H1 (cell line): ENCODE measurements around the gene ADGRG2. TPM values are rescaled to one million over a fixed set of nuclear protein-coding genes. Genes with fewer than 3 reads are reported as not detected.

Experiments used
- CTCF ChIA-PET: fragments of 300-600 bp; sonication (Branson Sonifier 250); formaldehyde crosslinking; loops from one replicate; lab custom pipeline; 2021; ENCODE audit not compliant: partially characterized antibody; lab: Charles Lee
- POLR2A ChIA-PET: fragments of 300-600 bp; sonication (Branson Sonifier 250); formaldehyde crosslinking; loops from one replicate; lab custom pipeline; 2021; ENCODE audit warnings: inconsistent platforms; ENCODE audit not compliant: partially characterized antibody; lab: Charles Lee
- DNase-seq, 2 experiments: peaks; one replicate each; pipeline versions ENCODE4 v3.0.0 to v3.0.0-alpha.2; 2010 to 2022; ENCODE audit warnings: low spot score in 2 of 2, low read depth in 1 of 2, mixed read lengths in 1 of 2
- FAIRE-seq: peaks from 2 replicates; lab custom pipeline; 2011; peaks lifted over from hg19 to GRCh38; lab: Jason Lieb, UNC
- H2AFZ ChIP-seq: 2 replicates; pipeline ENCODE4 v1.8.1; 2012; ENCODE audit warnings: low read length, inconsistent platforms
- H2AK5ac ChIP-seq: 2 replicates; pipeline ENCODE4 v1.6.1; 2013; ENCODE audit warnings: low read depth, low read length
- H2BK120ac ChIP-seq: replicated peaks from 2 replicates; pipeline ENCODE3; 2013; ENCODE audit warnings: low read depth, low read length, inconsistent platforms
- H2BK12ac ChIP-seq: 2 replicates; pipeline ENCODE4 v1.6.1; 2013; ENCODE audit warnings: low read depth, low read length
- H2BK15ac ChIP-seq: 2 replicates; pipeline ENCODE4 v1.6.1; 2013; ENCODE audit warnings: low read length
- H2BK20ac ChIP-seq: 2 replicates; pipeline ENCODE4 v1.6.1; 2013; ENCODE audit warnings: low read length
- H2BK5ac ChIP-seq: 2 replicates; pipeline ENCODE4 v1.6.1; 2013; ENCODE audit warnings: low read depth, low read length
- H3K14ac ChIP-seq: 2 replicates; pipeline ENCODE4 v1.6.1; 2013; ENCODE audit warnings: inconsistent platforms; ENCODE audit not compliant: insufficient read length
- H3K18ac ChIP-seq: 2 replicates; pipeline ENCODE4 v1.6.1; 2013; ENCODE audit warnings: low read length; ENCODE audit errors: extremely low read depth
- H3K23ac ChIP-seq: 2 replicates; pipeline ENCODE4 v1.6.1; 2013; ENCODE audit warnings: inconsistent platforms; ENCODE audit not compliant: insufficient read length
- H3K23me2 ChIP-seq: 2 replicates; pipeline ENCODE4 v1.6.1; 2013; ENCODE audit warnings: low read depth, low read length
- H3K27ac ChIP-seq: 2 replicates; pipeline ENCODE4 v1.6.1; 2011; ENCODE audit warnings: low read depth, low read length, inconsistent platforms
- H3K27me3 ChIP-seq, 4 experiments: replicated peaks in 1 of 4; 1 replicate in 1 of 4; 2 replicates in 3 of 4; pipeline versions ENCODE4 v1.6.1 to v1.8.1; 2011 to 2013; ENCODE audit warnings: low read length in 3 of 4, mild to moderate bottlenecking in 3 of 4, inconsistent platforms in 2 of 4, mixed read lengths in 2 of 4, moderate library complexity in 1 of 4; ENCODE audit not compliant: control insufficient read depth in 3 of 4, insufficient read depth in 3 of 4; ENCODE audit errors: extremely low read depth in 1 of 4
- H3K36me3 ChIP-seq, 4 experiments: 2 replicates each; pipeline versions ENCODE4 v1.6.1 to v1.8.1; 2011 to 2013; ENCODE audit warnings: mild to moderate bottlenecking in 4 of 4, low read length in 3 of 4, moderate library complexity in 2 of 4, control low read depth in 1 of 4, inconsistent platforms in 1 of 4; ENCODE audit not compliant: insufficient read depth in 4 of 4, control insufficient read depth in 2 of 4
- H3K4ac ChIP-seq: replicated peaks from 2 replicates; pipeline ENCODE3; 2013; ENCODE audit warnings: low read length, low read depth, mixed read lengths, inconsistent platforms; ENCODE audit not compliant: insufficient read length
- H3K4me1 ChIP-seq, 4 experiments: replicated peaks in 1 of 4; 1 replicate in 1 of 4; 2 replicates in 3 of 4; pipeline versions ENCODE4 v1.6.1 to v1.8.1; 2011 to 2013; ENCODE audit warnings: low read length in 3 of 4, inconsistent platforms in 2 of 4, mixed read lengths in 1 of 4; ENCODE audit not compliant: insufficient read depth in 4 of 4, control insufficient read depth in 3 of 4
- H3K4me2 ChIP-seq, 2 experiments: 2 replicates each; pipeline versions ENCODE4 v1.6.1 to v1.8.1; 2011 to 2013; ENCODE audit warnings: low read depth in 2 of 2, low read length in 2 of 2, control low read depth in 1 of 2, inconsistent platforms in 1 of 2, mild to moderate bottlenecking in 1 of 2; ENCODE audit not compliant: insufficient read depth in 1 of 2
- H3K4me3 ChIP-seq, 4 experiments: fragments of 200-600, 300-600 bp in 1 of 4; sonication (generic), shearing (Covaris generic), sonication (Bioruptor Twin) in 1 of 4; 2 replicates each; pipeline versions ENCODE4 v1.5.1 to v1.8.1; 2011 to 2016; ENCODE audit warnings: low read length in 4 of 4, low read depth in 3 of 4, control low read depth in 2 of 4, inconsistent platforms in 2 of 4, mild to moderate bottlenecking in 2 of 4, mixed read lengths in 1 of 4, moderate library complexity in 1 of 4; ENCODE audit not compliant: insufficient read depth in 2 of 4; ENCODE audit errors: extremely low read depth in 1 of 4
- H3K56ac ChIP-seq: replicated peaks from 2 replicates; pipeline ENCODE3; 2013; ENCODE audit warnings: low read depth, mild to moderate bottlenecking, mixed read lengths, low read length, inconsistent platforms; ENCODE audit not compliant: insufficient read length
- H3K79me1 ChIP-seq: 2 replicates; pipeline ENCODE4 v1.6.1; 2013; ENCODE audit warnings: low read depth, low read length, control low read depth
- H3K79me2 ChIP-seq, 2 experiments: 2 replicates each; pipeline versions ENCODE4 v1.6.1 to v1.8.1; 2012 to 2013; ENCODE audit warnings: low read length in 2 of 2, mild to moderate bottlenecking in 2 of 2, inconsistent platforms in 1 of 2; ENCODE audit not compliant: insufficient read depth in 2 of 2, control insufficient read depth in 1 of 2
- H3K9ac ChIP-seq, 4 experiments: replicated peaks in 1 of 4; 1 replicate in 1 of 4; 2 replicates in 3 of 4; pipeline versions ENCODE4 v1.6.1 to v1.8.1; 2011 to 2013; ENCODE audit warnings: low read depth in 3 of 4, low read length in 3 of 4, control low read depth in 2 of 4, mild to moderate bottlenecking in 2 of 4, moderate library complexity in 2 of 4, inconsistent platforms in 1 of 4; ENCODE audit errors: extremely low read depth in 1 of 4
- H3K9me3 ChIP-seq, 2 experiments: 2 replicates each; pipeline versions ENCODE4 v1.6.1 to v1.8.1; 2012 to 2013; ENCODE audit warnings: mild to moderate bottlenecking in 2 of 2, moderate library complexity in 2 of 2, control low read depth in 1 of 2, inconsistent platforms in 1 of 2, low read depth in 1 of 2, low read length in 1 of 2, mixed read lengths in 1 of 2; ENCODE audit not compliant: insufficient read depth in 2 of 2
- H4K20me1 ChIP-seq, 2 experiments: replicated peaks in 1 of 2; 2 replicates each; pipeline versions ENCODE3 to v1.8.1; 2011 to 2013; ENCODE audit warnings: inconsistent platforms in 2 of 2, low read length in 2 of 2, mild to moderate bottlenecking in 1 of 2; ENCODE audit not compliant: insufficient read depth in 2 of 2, control insufficient read depth in 1 of 2
- H4K5ac ChIP-seq: 2 replicates; pipeline ENCODE4 v1.6.1; 2013; ENCODE audit warnings: low read length, low read depth, mixed read lengths, inconsistent platforms; ENCODE audit not compliant: insufficient read length
- H4K8ac ChIP-seq: 2 replicates; pipeline ENCODE4 v1.8.0; 2013; ENCODE audit warnings: mild to moderate bottlenecking, moderate library complexity, low read length, inconsistent platforms; ENCODE audit not compliant: insufficient read depth; ENCODE audit errors: extremely low read depth
- H4K91ac ChIP-seq: replicated peaks from 2 replicates; pipeline ENCODE3; 2013; ENCODE audit warnings: low read length, mixed read lengths, inconsistent platforms; ENCODE audit not compliant: insufficient read length
- ASH2L ChIP-seq: fragments of 200-600, 300-600 bp; sonication (generic); IDR thresholded peaks from one replicate; pipeline ENCODE4 v1.7.1; 2017; ENCODE audit warnings: low read length
- CHD2 ChIP-seq: IDR thresholded peaks from 2 replicates; pipeline ENCODE4 v1.6.1; 2012; ENCODE audit warnings: low read length, improper control_type of control experiment
- FOSL1 ChIP-seq: IDR thresholded peaks from 2 replicates; pipeline ENCODE4 v1.6.1; 2011; ENCODE audit warnings: mild to moderate bottlenecking, low read depth, low read length, moderate library complexity; ENCODE audit not compliant: insufficient read depth
- KDM5A ChIP-seq: fragments of 200-600 bp; IDR thresholded peaks from 2 replicates; pipeline ENCODE4 v1.7.1; 2012; ENCODE audit warnings: mild to moderate bottlenecking, low read length, inconsistent platforms, mixed read lengths
- MAFK ChIP-seq: IDR thresholded peaks from 2 replicates; pipeline ENCODE4 v1.6.1; 2012; ENCODE audit warnings: low read depth, mild to moderate bottlenecking, improper control_type of control experiment, low read length
- RNF2 ChIP-seq: fragments of 200-900, 300-1000 bp; sonication (generic); IDR thresholded peaks from 2 replicates; pipeline ENCODE4 v1.7.1; 2016; ENCODE audit warnings: borderline replicate concordance, low read depth, mild to moderate bottlenecking, antibody characterized with exemption, low read length; ENCODE audit not compliant: poor library complexity, severe bottlenecking; ENCODE audit errors: missing control alignments
- SP4 ChIP-seq: IDR thresholded peaks from 2 replicates; pipeline ENCODE4 v1.6.1; 2012; ENCODE audit warnings: low read length, inconsistent platforms
- ZNF274 ChIP-seq: IDR thresholded peaks from 2 replicates; pipeline ENCODE4 v1.7.0; 2012; ENCODE audit warnings: low read length, borderline replicate concordance; ENCODE audit errors: extremely low read depth
- WGBS, 2 experiments: shearing (Covaris generic) in 1 of 2; methylation state at CpG; one replicate each; pipeline versions ENCODE4 v1.1.6 to v1.1.7; 2013 to 2015; ENCODE audit warnings: low lambda C conversion rate in 2 of 2, mixed read lengths in 2 of 2, inconsistent platforms in 1 of 2, low coverage in 1 of 2, missing lambda C conversion rate in 1 of 2; ENCODE audit not compliant: insufficient replicate concordance in 2 of 2, insufficient coverage in 1 of 2, insufficient read length in 1 of 2; ENCODE audit errors: extremely low coverage in 1 of 2, missing lambda C conversion rate in 1 of 2; 5-methylcytosine and 5-hydroxymethylcytosine counted together
- polyA plus RNA-seq, 7 experiments: library from polyadenylated mRNA; depleted of rRNA in 3 of 7; stranded (reverse) in 5 of 7; unstranded in 2 of 7; fragments of >200 nt in 5 of 7; fragments of 200-250 nt in 2 of 7; gene quantifications; 1 replicate in 5 of 7; 2 replicates in 1 of 7; 4 replicates in 1 of 7; pipeline versions ENCODE4 v1.2.1 to v1.2.3, GENCODE V29; 2011 to 2013; ENCODE audit warnings: missing spikeins in 2 of 7, mixed read lengths in 2 of 7
- total RNA-seq: library from RNA; stranded (reverse); fragmentation: NEBNext Ultra II Directional; extraction: Animal tissue kit (Norgen Biotek cat#: 25700); gene quantifications from 2 replicates; pipeline ENCODE4 v1.2.1, GENCODE V29; 2021
- TF ChIP-seq, protein P1 (sequence below): IDR thresholded peaks from 2 replicates; pipeline ENCODE4 v1.6.1; 2011; ENCODE audit warnings: low read depth, mild to moderate bottlenecking, low read length; ENCODE audit not compliant: insufficient read depth

ADGRG2 gene
- total and polyA plus RNA-seq, 2 of the 8 experiments (the other 6 are each of a cell fraction or from before 2014, with no cell fraction given): 8.9 to 13.3 TPM

DNA sequence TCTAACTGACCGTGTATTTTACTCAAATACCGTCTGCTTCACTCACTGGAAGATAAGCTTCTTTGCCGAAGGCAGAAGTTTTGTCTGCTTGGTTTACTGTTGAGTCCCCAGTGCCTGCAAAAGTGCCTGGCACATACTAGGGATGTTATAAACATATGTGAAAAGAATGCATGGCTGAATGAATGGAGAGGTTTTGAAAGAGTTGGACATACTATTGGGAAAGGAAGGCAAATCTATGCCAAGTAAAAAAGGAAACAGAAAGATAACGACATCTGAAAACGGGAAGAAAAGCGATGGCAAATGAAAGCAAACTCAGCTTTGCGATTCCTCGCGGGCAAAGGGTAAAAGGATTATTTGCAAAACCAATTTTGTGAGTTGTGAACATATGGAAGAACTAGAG lies 21.7 kb downstream of the ADGRG2 start:
- Histone ChIP-seq H3K27me3 (no peaks in the 10 kb centered on the region), H2AK5ac (no peak overlapping the region), H3K9me3 (0 out of 4 replicates have a peak, but pooled peaks cover 0 to 2% of the 10 kb centered on the region in 2 experiments), H3K56ac (no peak overlapping the region), H3K4me3 (no peak overlapping the region), H2BK15ac (no peak overlapping the region), H2BK5ac (no peak overlapping the region), H2BK120ac (no peak overlapping the region), H3K23me2 (no peaks in the 10 kb centered on the region), H3K4me2 (no peak overlapping the region), H4K91ac (no peak overlapping the region), H2BK20ac (no peak overlapping the region), H2BK12ac (no peak overlapping the region), H3K18ac (no peak overlapping the region), H3K14ac (no peak overlapping the region), H3K4ac (no peak overlapping the region), H3K79me2 (no peaks in the 10 kb centered on the region)
- POLR2A ChIA-PET: no interaction called here
- no peak for FAIRE-seq
- DNase-seq: no peak
- 94% methylated on average over 9 of the region's 9 CpGs; no CpG with 5 or more reads in 1 of the 2 experiments for WGBS, 2 experiments
- TF ChIP-seq SP4 (no peak), KDM5A (no peak), ASH2L (no peak), FOSL1 (no peak), ZNF274 (no peak), RNF2 (no peak), CHD2 (no peak), MAFK (no peak)
- TF ChIP-seq, protein P1, sequence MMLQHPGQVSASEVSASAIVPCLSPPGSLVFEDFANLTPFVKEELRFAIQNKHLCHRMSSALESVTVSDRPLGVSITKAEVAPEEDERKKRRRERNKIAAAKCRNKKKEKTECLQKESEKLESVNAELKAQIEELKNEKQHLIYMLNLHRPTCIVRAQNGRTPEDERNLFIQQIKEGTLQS: no peak
- TF ChIP-seq, all 59 proteins: peak for 0
- Histone ChIP-seq H3K36me3 (no peaks in the 10 kb centered on the region), H4K20me1 (no peaks in the 10 kb centered on the region), H4K8ac (no peak overlapping the region), H3K79me1 (no peaks in the 10 kb centered on the region), H4K5ac (no peak overlapping the region), H3K4me1 (no peaks in the 10 kb centered on the region), H2AFZ (no peak overlapping the region), H3K9ac (no peak overlapping the region), H3K27ac (no peak overlapping the region), H3K23ac (no peak overlapping the region)
- CTCF ChIA-PET: interaction anchor here (0.5 to 1.6 kb wide), 3 partner anchors 25 to 118 kb away, joined by 3 to 5 read pairs (median 3); no protein-coding TSS in a partner anchor
